ENCODE results near the gene THUMPD1.
"Not testable (repeated sequence)": the region's sequence is repeated elsewhere in the genome, so short reads cannot be mapped to it uniquely, and the experiment has no call there.

Gene THUMPD1

DNA sequence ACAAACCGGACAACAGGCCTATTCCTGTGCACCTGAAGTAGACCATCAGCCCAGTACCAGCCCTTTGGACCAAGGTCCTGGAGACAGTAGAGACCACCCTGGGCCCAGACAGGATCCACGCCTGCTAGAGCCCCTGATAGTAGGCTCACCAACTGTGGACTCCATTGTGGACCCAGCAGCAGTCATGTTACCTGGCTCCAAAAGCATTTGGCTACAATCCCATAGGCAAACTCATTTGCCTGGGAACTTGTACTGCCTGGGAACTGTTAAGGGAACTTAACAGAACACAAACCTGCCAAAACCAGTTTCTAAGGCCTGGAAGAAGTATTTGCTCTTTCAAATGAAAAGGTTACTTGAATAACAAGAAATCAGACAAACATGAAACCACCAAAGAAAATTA is 34.2 kb downstream of the THUMPD1 start:
- no CpG with 5 or more reads among the region's 2 CpGs for WGBS (ENCODE audit: extremely low coverage, insufficient coverage, low lambda C conversion rate)
- no peak overlapping the region for H2BK120ac ChIP-seq (ENCODE audit: low read depth, low read length)

DNA sequence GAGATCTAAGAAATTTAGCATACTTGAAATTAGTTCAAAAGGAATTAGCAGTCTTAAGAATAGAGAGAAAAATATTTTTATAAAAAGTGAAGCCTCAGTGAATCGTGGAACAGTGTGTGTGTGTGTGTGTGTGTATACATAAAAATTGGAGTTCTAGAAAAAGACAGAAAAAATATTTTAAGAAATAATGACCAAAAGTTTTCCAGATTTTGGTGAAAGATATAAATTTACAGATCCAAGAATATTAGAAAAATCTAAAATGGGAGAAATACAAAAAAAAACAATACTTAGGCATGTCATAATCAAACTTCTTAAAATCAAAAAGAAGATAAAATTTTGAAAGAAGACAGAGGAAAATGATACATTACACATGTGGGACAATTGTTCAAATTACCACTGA is 35.6 kb downstream of the THUMPD1 start:
- not testable (repeated sequence) for H3K9ac ChIP-seq (ENCODE audit: low read length); H3K79me1 ChIP-seq (ENCODE audit: low read length); H3K23ac ChIP-seq (ENCODE audit: low read length); H3K4me2 ChIP-seq (ENCODE audit: low read length); H3K36me3 ChIP-seq (ENCODE audit: control insufficient read depth, insufficient read depth, low read length); H3K4me3 ChIP-seq (ENCODE audit: low read length); DNase-seq; H3K79me2 ChIP-seq (ENCODE audit: control insufficient read depth, insufficient read depth, low read length); H3K4me1 ChIP-seq (ENCODE audit: control insufficient read depth, low read depth, low read length); H4K5ac ChIP-seq (ENCODE audit: low read length); H3K27me3 ChIP-seq (ENCODE audit: insufficient read depth, low read length, poor library complexity); H2BK120ac ChIP-seq (ENCODE audit: low read depth, low read length); H3K56ac ChIP-seq (ENCODE audit: low read length); H4K8ac ChIP-seq (ENCODE audit: low read depth, low read length); H3K27ac ChIP-seq (ENCODE audit: low read depth, low read length); H2BK15ac ChIP-seq (replicated peaks; ENCODE audit: low read depth); H3K4ac ChIP-seq (ENCODE audit: low read depth, low read length); H2BK5ac ChIP-seq (ENCODE audit: low read length); H2AK5ac ChIP-seq (ENCODE audit: low read length); H3K18ac ChIP-seq (ENCODE audit: low read length)
- WGBS (ENCODE audit: extremely low coverage, insufficient coverage, low lambda C conversion rate) = no CpG with 5 or more reads among the region's 1 CpG

More for the DNA sequence above, 34.2 kb downstream of the THUMPD1 start:
- H3K79me1 ChIP-seq (ENCODE audit: low read length) = no peaks in the 10 kb centered on the region
- H2BK15ac ChIP-seq (replicated peaks; ENCODE audit: low read depth) = no peak overlapping the region
- H4K5ac ChIP-seq (ENCODE audit: low read length) = no peak overlapping the region
- H3K4me2 ChIP-seq (ENCODE audit: low read length) = no peak overlapping the region
- H3K56ac ChIP-seq (ENCODE audit: low read length) = no peak overlapping the region
- no peak overlapping the region for H2AK5ac ChIP-seq (ENCODE audit: low read length)
- H2BK5ac ChIP-seq (ENCODE audit: low read length) = no peak overlapping the region
- no peak overlapping the region for H4K8ac ChIP-seq (ENCODE audit: low read depth, low read length)
- H3K27ac ChIP-seq (ENCODE audit: low read depth, low read length) = no peak overlapping the region
- H3K4ac ChIP-seq (ENCODE audit: low read depth, low read length) = no peak overlapping the region
- no peak overlapping the region for H3K18ac ChIP-seq (ENCODE audit: low read length)
- no peak overlapping the region for H3K4me3 ChIP-seq (ENCODE audit: low read length)
- H3K27me3 ChIP-seq (ENCODE audit: insufficient read depth, low read length, poor library complexity) = no peaks in the 10 kb centered on the region
- H3K4me1 ChIP-seq (ENCODE audit: control insufficient read depth, low read depth, low read length) = no peaks in the 10 kb centered on the region
- DNase-seq = no peak
- H3K36me3 ChIP-seq (ENCODE audit: control insufficient read depth, insufficient read depth, low read length) = no peaks in the 10 kb centered on the region
- H3K9ac ChIP-seq (ENCODE audit: low read length) = no peak overlapping the region
- no peaks in the 10 kb centered on the region for H3K79me2 ChIP-seq (ENCODE audit: control insufficient read depth, insufficient read depth, low read length)
- no peak overlapping the region for H3K23ac ChIP-seq (ENCODE audit: low read length)

DNA sequence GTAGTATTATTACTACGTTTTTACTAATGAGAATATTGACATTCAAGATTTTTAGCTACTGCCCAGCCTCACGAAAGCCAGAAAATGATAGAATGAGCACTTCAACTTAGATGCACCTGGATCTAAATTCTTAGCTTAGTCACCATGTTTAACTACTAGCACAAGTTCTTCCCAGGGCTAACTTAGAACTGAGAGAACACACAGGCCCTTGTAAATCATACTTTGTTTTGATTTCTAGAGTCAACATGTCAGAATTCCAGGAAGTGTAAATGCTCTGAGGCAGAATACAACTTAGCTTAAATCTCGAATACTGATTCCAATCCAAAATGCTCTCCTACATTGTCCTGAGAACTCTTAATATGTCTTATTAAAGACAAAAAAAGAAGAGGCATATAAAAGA is 37.3 kb downstream of the THUMPD1 start:
- Histone ChIP-seq H2BK120ac (ENCODE audit: low read depth, low read length) (no peak overlapping the region), H3K27me3 (ENCODE audit: insufficient read depth, low read length, poor library complexity) (no peaks in the 10 kb centered on the region)
- no CpG with 5 or more reads among the region's 3 CpGs for WGBS (ENCODE audit: extremely low coverage, insufficient coverage, low lambda C conversion rate)

DNA sequence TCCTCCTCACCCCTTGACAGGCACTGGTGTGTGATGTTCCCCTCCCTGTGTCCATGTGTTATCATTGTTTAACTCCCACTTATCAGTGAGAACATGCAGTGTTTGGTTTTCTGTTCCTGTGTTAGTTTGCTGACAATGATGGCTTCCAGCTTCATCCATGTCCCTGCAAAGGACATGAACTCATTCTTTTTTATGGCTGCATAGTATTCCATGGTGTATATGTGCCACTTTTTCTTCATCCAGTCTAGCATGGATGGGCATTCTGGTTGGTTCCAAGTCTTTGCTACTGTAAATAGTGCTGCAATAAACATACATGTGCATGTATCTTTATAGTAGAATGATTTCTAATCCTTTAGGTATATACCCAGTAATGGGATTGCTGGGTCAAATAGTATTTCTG is 39.9 kb downstream of the THUMPD1 start:
- not testable (repeated sequence) for H3K9ac ChIP-seq (ENCODE audit: low read length); DNase-seq; H2BK120ac ChIP-seq (ENCODE audit: low read depth, low read length); H2BK5ac ChIP-seq (ENCODE audit: low read length); H3K56ac ChIP-seq (ENCODE audit: low read length); H3K18ac ChIP-seq (ENCODE audit: low read length); H3K79me1 ChIP-seq (ENCODE audit: low read length); H2BK15ac ChIP-seq (replicated peaks; ENCODE audit: low read depth); H3K23ac ChIP-seq (ENCODE audit: low read length); H3K36me3 ChIP-seq (ENCODE audit: control insufficient read depth, insufficient read depth, low read length); H3K27ac ChIP-seq (ENCODE audit: low read depth, low read length); H2AK5ac ChIP-seq (ENCODE audit: low read length); H4K5ac ChIP-seq (ENCODE audit: low read length); H3K79me2 ChIP-seq (ENCODE audit: control insufficient read depth, insufficient read depth, low read length); H3K4me3 ChIP-seq (ENCODE audit: low read length); H3K4me2 ChIP-seq (ENCODE audit: low read length); H3K4ac ChIP-seq (ENCODE audit: low read depth, low read length); H3K4me1 ChIP-seq (ENCODE audit: control insufficient read depth, low read depth, low read length); H4K8ac ChIP-seq (ENCODE audit: low read depth, low read length); H3K27me3 ChIP-seq (ENCODE audit: insufficient read depth, low read length, poor library complexity)

More for the DNA sequence above, 37.3 kb downstream of the THUMPD1 start:
- Histone ChIP-seq H3K18ac (ENCODE audit: low read length) (no peak overlapping the region), H4K5ac (ENCODE audit: low read length) (no peak overlapping the region), H3K4me2 (ENCODE audit: low read length) (no peak overlapping the region), H3K56ac (ENCODE audit: low read length) (no peak overlapping the region), H3K4me1 (ENCODE audit: control insufficient read depth, low read depth, low read length) (no peaks in the 10 kb centered on the region), H4K8ac (ENCODE audit: low read depth, low read length) (no peak overlapping the region), H2AK5ac (ENCODE audit: low read length) (no peak overlapping the region), H3K9ac (ENCODE audit: low read length) (no peak overlapping the region), H3K79me1 (ENCODE audit: low read length) (no peaks in the 10 kb centered on the region), H3K4ac (ENCODE audit: low read depth, low read length) (no peak overlapping the region), H3K79me2 (ENCODE audit: control insufficient read depth, insufficient read depth, low read length) (no peaks in the 10 kb centered on the region), H2BK5ac (ENCODE audit: low read length) (no peak overlapping the region), H2BK15ac (replicated peaks; ENCODE audit: low read depth) (no peak overlapping the region), H3K27ac (ENCODE audit: low read depth, low read length) (no peak overlapping the region), H3K4me3 (ENCODE audit: low read length) (no peak overlapping the region), H3K23ac (ENCODE audit: low read length) (no peak overlapping the region), H3K36me3 (ENCODE audit: control insufficient read depth, insufficient read depth, low read length) (no peaks in the 10 kb centered on the region)
- DNase-seq = no peak

DNA sequence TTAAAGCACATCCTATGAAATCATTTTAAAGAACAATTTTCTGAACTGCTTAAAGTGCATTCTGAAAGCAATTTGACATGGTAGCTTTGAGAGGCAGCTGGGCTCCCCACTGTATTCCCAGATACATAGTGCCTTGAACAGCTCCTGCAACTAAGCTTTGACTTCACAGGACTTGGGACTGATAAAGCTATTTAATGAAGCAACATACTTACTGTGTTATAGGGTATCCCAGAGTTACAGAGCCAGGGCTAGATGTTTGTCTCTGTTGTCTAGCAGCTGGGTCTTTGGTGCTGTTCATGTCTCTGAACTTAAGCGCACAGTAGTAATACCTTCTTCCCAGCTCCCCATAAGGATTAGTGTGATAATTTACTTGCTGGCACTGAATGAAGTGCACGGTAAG is 45.0 kb downstream of the THUMPD1 start:
- no peak overlapping the region for H2AK5ac ChIP-seq (ENCODE audit: low read length)
- no peaks in the 10 kb centered on the region for H3K36me3 ChIP-seq (ENCODE audit: control insufficient read depth, insufficient read depth, low read length)
- no peak overlapping the region for H3K23ac ChIP-seq (ENCODE audit: low read length)
- H3K79me2 ChIP-seq (ENCODE audit: control insufficient read depth, insufficient read depth, low read length) = no peaks in the 10 kb centered on the region
- no peak overlapping the region for H3K56ac ChIP-seq (ENCODE audit: low read length)
- no peak for DNase-seq
- no peak overlapping the region for H4K8ac ChIP-seq (ENCODE audit: low read depth, low read length)
- H4K5ac ChIP-seq (ENCODE audit: low read length) = no peak overlapping the region
- WGBS (ENCODE audit: extremely low coverage, insufficient coverage, low lambda C conversion rate) = no CpG with 5 or more reads among the region's 2 CpGs
- H2BK120ac ChIP-seq (ENCODE audit: low read depth, low read length) = no peak overlapping the region
- H3K79me1 ChIP-seq (ENCODE audit: low read length) = no peaks in the 10 kb centered on the region
- no peak overlapping the region for H3K27ac ChIP-seq (ENCODE audit: low read depth, low read length)
- no peak overlapping the region for H2BK5ac ChIP-seq (ENCODE audit: low read length)
- no peak overlapping the region for H3K4me2 ChIP-seq (ENCODE audit: low read length)
- no peak overlapping the region for H3K18ac ChIP-seq (ENCODE audit: low read length)
- no peaks in the 10 kb centered on the region for H3K27me3 ChIP-seq (ENCODE audit: insufficient read depth, low read length, poor library complexity)
- no peak overlapping the region for H3K4me3 ChIP-seq (ENCODE audit: low read length)
- H3K9ac ChIP-seq (ENCODE audit: low read length) = no peak overlapping the region
- H3K4ac ChIP-seq (ENCODE audit: low read depth, low read length) = no peak overlapping the region
- no peaks in the 10 kb centered on the region for H3K4me1 ChIP-seq (ENCODE audit: control insufficient read depth, low read depth, low read length)
- no peak overlapping the region for H2BK15ac ChIP-seq (replicated peaks; ENCODE audit: low read depth)

DNA sequence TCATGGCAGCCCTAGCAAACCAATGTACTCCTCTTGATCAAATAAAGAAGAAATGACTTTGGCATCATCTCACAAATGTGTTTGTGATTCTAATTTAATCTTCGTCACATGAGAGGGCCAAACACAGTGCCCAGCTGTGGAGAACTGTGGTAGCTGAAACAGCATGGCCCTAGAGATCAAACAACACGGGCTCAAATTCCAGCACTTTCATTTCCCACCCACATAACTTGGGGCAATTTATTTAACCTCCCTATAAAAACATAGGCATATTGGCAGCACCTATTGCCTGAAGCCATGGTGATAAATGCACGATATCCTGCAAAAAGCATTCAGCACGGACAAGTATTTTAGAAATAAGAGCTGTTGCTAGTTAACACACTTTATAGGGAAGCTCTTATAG is 46.6 kb downstream of the THUMPD1 start:
- no peak overlapping the region for H3K9ac ChIP-seq (ENCODE audit: low read length)
- WGBS (ENCODE audit: extremely low coverage, insufficient coverage, low lambda C conversion rate) = no CpG with 5 or more reads among the region's 4 CpGs
- H3K4ac ChIP-seq (ENCODE audit: low read depth, low read length) = no peak overlapping the region
- no peak overlapping the region for H3K23ac ChIP-seq (ENCODE audit: low read length)
- no peak overlapping the region for H2BK120ac ChIP-seq (ENCODE audit: low read depth, low read length)
- H3K27me3 ChIP-seq (ENCODE audit: insufficient read depth, low read length, poor library complexity) = no peaks in the 10 kb centered on the region
- no peaks in the 10 kb centered on the region for H3K79me1 ChIP-seq (ENCODE audit: low read length)
- no peak overlapping the region for H3K56ac ChIP-seq (ENCODE audit: low read length)
- no peaks in the 10 kb centered on the region for H3K36me3 ChIP-seq (ENCODE audit: control insufficient read depth, insufficient read depth, low read length)
- no peaks in the 10 kb centered on the region for H3K4me1 ChIP-seq (ENCODE audit: control insufficient read depth, low read depth, low read length)
- H3K79me2 ChIP-seq (ENCODE audit: control insufficient read depth, insufficient read depth, low read length) = no peaks in the 10 kb centered on the region
- H2BK15ac ChIP-seq (replicated peaks; ENCODE audit: low read depth) = no peak overlapping the region
- no peak for DNase-seq
- no peak overlapping the region for H4K8ac ChIP-seq (ENCODE audit: low read depth, low read length)
- H3K27ac ChIP-seq (ENCODE audit: low read depth, low read length) = no peak overlapping the region
- H2BK5ac ChIP-seq (ENCODE audit: low read length) = no peak overlapping the region
- H3K4me3 ChIP-seq (ENCODE audit: low read length) = no peak overlapping the region
- H3K18ac ChIP-seq (ENCODE audit: low read length) = no peak overlapping the region
- H2AK5ac ChIP-seq (ENCODE audit: low read length) = no peak overlapping the region
- H3K4me2 ChIP-seq (ENCODE audit: low read length) = no peak overlapping the region
- no peak overlapping the region for H4K5ac ChIP-seq (ENCODE audit: low read length)
